Left lobe of liver (tissue), 1 donor: ENCODE measurements around the gene TLX2. TPM values are rescaled to one million over a fixed set of nuclear protein-coding genes. Genes with fewer than 3 reads are reported as not detected.

Experiments
- total RNA-seq: library from RNA; stranded (reverse); gene quantifications from one replicate; pipeline ENCODE4 v1.2.1, GENCODE V29; 2021
- donor health status: DM: no; HTN: yes; CAD: no.

The TLX2 gene
- total RNA-seq, 1 donor from 2014 or later, result 0.08 TPM

Other genes with a start within 250 kb of the TLX2 start
- 1.2 TPM for gene SLC4A5, start 171.0 kb upstream of the TLX2 start, total RNA-seq
- 41.3 TPM for gene DCTN1, start 134.1 kb upstream of the TLX2 start, total RNA-seq
- 0.38 TPM for gene C2orf81, start 92.8 kb upstream of the TLX2 start, total RNA-seq
- gene WDR54, start 92.7 kb upstream of the TLX2 start, total RNA-seq, result 1.5 TPM
- gene RTKN, start 72.5 kb upstream of the TLX2 start, total RNA-seq, result 114 TPM
- gene INO80B, start 59.4 kb upstream of the TLX2 start, total RNA-seq, result 16.5 TPM
- gene WBP1, start 56.0 kb upstream of the TLX2 start, total RNA-seq, result 38.8 TPM
- 53.3 TPM for gene MOGS, start 49.1 kb upstream of the TLX2 start, total RNA-seq
- 48.9 TPM for gene MRPL53, start 41.8 kb upstream of the TLX2 start, total RNA-seq
- gene CCDC142, start 31.5 kb upstream of the TLX2 start, total RNA-seq, result 14.0 TPM
- 39.8 TPM for gene TTC31, start 31.4 kb upstream of the TLX2 start, total RNA-seq
- 7.7 TPM for gene LBX2, start 14.8 kb upstream of the TLX2 start, total RNA-seq
- 10.4 TPM for gene PCGF1, start 6.8 kb upstream of the TLX2 start, total RNA-seq
- gene DQX1, start 11.8 kb downstream of the TLX2 start, total RNA-seq, result 0.23 TPM
- 74.1 TPM for gene AUP1, start 15.3 kb downstream of the TLX2 start, total RNA-seq
- gene HTRA2, start 15.5 kb downstream of the TLX2 start, total RNA-seq, result 11.7 TPM
- 0.86 TPM for gene LOXL3, start 39.5 kb downstream of the TLX2 start, total RNA-seq
- gene DOK1, start 40.3 kb downstream of the TLX2 start, total RNA-seq, result 2.8 TPM
- not detected for gene M1AP, start 133.9 kb downstream of the TLX2 start, total RNA-seq
- gene SEMA4F, start 139.8 kb downstream of the TLX2 start, total RNA-seq, result 2.6 TPM